ENCODE data around the gene ANKH. TPM values are rescaled to one million over a fixed set of nuclear protein-coding genes. Genes with fewer than 3 reads are reported as not detected.

Gene ANKH
- total RNA-seq, 1 experiment from 2014 or later, result 65.2 TPM

GRCh38 chr5:14882658-14883580, 11.3 kb upstream of the ANKH start:
- H3K27ac ChIP-seq (ENCODE audit: low read depth, low read length), result no peak overlapping the region
- intact Hi-C loops (cut with micrococcal nuclease), result no loop called here

GRCh38 chr5:14881826-14882225, 10.2 kb upstream of the ANKH start:
- Histone ChIP-seq H2AFZ (ENCODE audit: low read depth, low read length, poor library complexity, severe bottlenecking) (no peak overlapping the region), H3K36me3 (ENCODE audit: control insufficient read depth in 1 of 2, insufficient read depth in 2 of 2, low read length in 2 of 2) (no peaks in the 10 kb centered on the region), H3K27ac (ENCODE audit: low read depth, low read length) (no peak overlapping the region), H3K9me2 (ENCODE audit: insufficient read depth) (no peaks in the 10 kb centered on the region), H3K9me3 (ENCODE audit: control insufficient read depth in 1 of 2, insufficient read depth in 1 of 2, low read depth in 1 of 2, low read length in 2 of 2) (no peaks in the 10 kb centered on the region), H3K27me3 (ENCODE audit: insufficient read depth, low read length) (no peaks in the 10 kb centered on the region), H3K9ac (ENCODE audit: low read length) (no peak overlapping the region), H3K4me3 (replicated peaks in 1 of 2; ENCODE audit: low read depth in 1 of 2, low read length in 2 of 2) (no peak overlapping the region), H3K79me2 (ENCODE audit: insufficient read depth, low read length) (no peaks in the 10 kb centered on the region), H3K4me2 (ENCODE audit: low read length) (no peak overlapping the region), H3K4me1 (ENCODE audit: control insufficient read depth in 1 of 2, insufficient read depth in 2 of 2, low read length in 2 of 2) (peaks cover 0 to 5% of the 10 kb centered on the region in 2 experiments; a peak in 2 of 4 replicates), H4K20me1 (ENCODE audit: insufficient read depth) (no peaks in the 10 kb centered on the region)
- intact Hi-C loops (cut with micrococcal nuclease), result no loop called here
- no peak for DNase-seq (ENCODE audit: low read depth, low spot score)
- BruUV-seq (replicated peaks), result no TSS peak
- ATAC-seq, result no peak
- CTCF ChIA-PET, result no interaction called here
- RAD21 ChIA-PET (ENCODE audit: low non-redundant PET in 1 of 2, low total read pairs in 2 of 2, uncharacterized antibody in 2 of 2, unreplicated experiment in 2 of 2), result no interaction called here
- TF ChIP-seq JUND (IDR thresholded peaks at IDR 0.05), result no peak
- POLR2A ChIA-PET, result no interaction called here

More at GRCh38 chr5:14882658-14883580, 11.3 kb upstream of the ANKH start:
- Histone ChIP-seq H3K36me3 (ENCODE audit: control insufficient read depth in 1 of 2, insufficient read depth in 2 of 2, low read length in 2 of 2) (no peaks in the 10 kb centered on the region), H3K9me3 (ENCODE audit: control insufficient read depth in 1 of 2, insufficient read depth in 1 of 2, low read depth in 1 of 2, low read length in 2 of 2) (no peaks in the 10 kb centered on the region), H3K9ac (ENCODE audit: low read length) (no peak overlapping the region), H2AFZ (ENCODE audit: low read depth, low read length, poor library complexity, severe bottlenecking) (no peak overlapping the region), H3K79me2 (ENCODE audit: insufficient read depth, low read length) (no peaks in the 10 kb centered on the region), H3K27me3 (ENCODE audit: insufficient read depth, low read length) (no peaks in the 10 kb centered on the region), H3K4me2 (ENCODE audit: low read length) (no peak overlapping the region), H3K4me1 (ENCODE audit: control insufficient read depth in 1 of 2, insufficient read depth in 2 of 2, low read length in 2 of 2) (peaks cover 0 to 5% of the 10 kb centered on the region in 2 experiments; a peak in 2 of 4 replicates), H3K9me2 (ENCODE audit: insufficient read depth) (no peaks in the 10 kb centered on the region), H4K20me1 (ENCODE audit: insufficient read depth) (no peaks in the 10 kb centered on the region), H3K4me3 (replicated peaks in 1 of 2; ENCODE audit: low read depth in 1 of 2, low read length in 2 of 2) (no peak overlapping the region)
- no peak for ATAC-seq
- no peak for DNase-seq (ENCODE audit: low read depth, low spot score)
- BruUV-seq (replicated peaks), result no TSS peak
- ChIA-PET POLR2A (no interaction called here), CTCF (no interaction called here), RAD21 (ENCODE audit: low non-redundant PET in 1 of 2, low total read pairs in 2 of 2, uncharacterized antibody in 2 of 2, unreplicated experiment in 2 of 2) (no interaction called here)
- TF ChIP-seq EGR1 (IDR thresholded peaks at IDR 0.05; ENCODE audit: low read depth) (no peak), ELF1 (IDR thresholded peaks at IDR 0.05; ENCODE audit: borderline replicate concordance, low read depth) (no peak), FOSL1 (IDR thresholded peaks at IDR 0.05; ENCODE audit: low read depth) (no peak), CBX3 (IDR thresholded peaks at IDR 0.05; ENCODE audit: low read depth) (no peak), JUND (IDR thresholded peaks at IDR 0.05) (no peak), SP1 (IDR thresholded peaks at IDR 0.05; ENCODE audit: low read depth) (no peak)
